GM20431 (cell line): ENCODE results near the gene ARFGAP3.
"Not testable (repeated sequence)": the region's sequence is repeated elsewhere in the genome, so short reads cannot be mapped to it uniquely, and the experiment has no call there.

Experiments used
- in situ Hi-C: fragments of 300-500 bp; cut with MseI, MboI; formaldehyde crosslinking; loops from one replicate; pipeline ENCODE4 v1.15.0; 2020; ENCODE audit warnings: low sequenced_read_pairs; ENCODE audit not compliant: unreplicated experiment

The ARFGAP3 gene

GRCh38 chr22:42780070-42780540, 77.0 kb downstream of the ARFGAP3 start:
- in situ Hi-C loops, result no loop called here

- in situ Hi-C loops, result no loop called here
Observed at GRCh38 chr22:42777126-42777525, 79.9 kb downstream of the ARFGAP3 start.

GRCh38 chr22:42773167-42773566, 83.9 kb downstream of the ARFGAP3 start:
- in situ Hi-C loops, result no loop called here

- in situ Hi-C loops, result no loop called here
Observed at GRCh38 chr22:42772647-42773046, 84.4 kb downstream of the ARFGAP3 start.

GRCh38 chr22:42770941-42771647, 86.0 kb downstream of the ARFGAP3 start:
- in situ Hi-C loops, result no loop called here

- in situ Hi-C loops, result no loop called here
Observed at GRCh38 chr22:42770448-42770726, 86.7 kb downstream of the ARFGAP3 start.

GRCh38 chr22:42769574-42770447, 87.3 kb downstream of the ARFGAP3 start:
- in situ Hi-C loops, result no loop called here

GRCh38 chr22:42769238-42769573, 87.9 kb downstream of the ARFGAP3 start:
- in situ Hi-C loops, result no loop called here

GRCh38 chr22:42768385-42769035, 88.6 kb downstream of the ARFGAP3 start:
- in situ Hi-C loops, result no loop called here

- in situ Hi-C loops, result no loop called here
Observed at GRCh38 chr22:42766860-42767259, 90.2 kb downstream of the ARFGAP3 start.

GRCh38 chr22:42764895-42765363, 92.1 kb downstream of the ARFGAP3 start:
- in situ Hi-C loops, result no loop called here

GRCh38 chr22:42763965-42764480, 93.0 kb downstream of the ARFGAP3 start:
- in situ Hi-C loops, result no loop called here

GRCh38 chr22:42760806-42761565, 96.1 kb downstream of the ARFGAP3 start:
- in situ Hi-C loops, result no loop called here

GRCh38 chr22:42758931-42759629, 98.0 kb downstream of the ARFGAP3 start:
- in situ Hi-C loops, result no loop called here

GRCh38 chr22:42755553-42755952, 101.5 kb downstream of the ARFGAP3 start:
- in situ Hi-C loops, result not testable (repeated sequence)

- in situ Hi-C loops, result not testable (repeated sequence)
Observed at GRCh38 chr22:42755121-42755520, 102.0 kb downstream of the ARFGAP3 start.

GRCh38 chr22:42754658-42755057, 102.4 kb downstream of the ARFGAP3 start:
- in situ Hi-C loops, result no loop called here

GRCh38 chr22:42752912-42753311, 104.2 kb downstream of the ARFGAP3 start:
- in situ Hi-C loops, result no loop called here

GRCh38 chr22:42752230-42752746, 104.8 kb downstream of the ARFGAP3 start:
- in situ Hi-C loops, result no loop called here
